GM12891 (cell line): ENCODE data around the gene CENPM.

Experiments used
- PAX5 ChIP-seq: IDR thresholded peaks from 2 replicates; pipeline ENCODE4 v1.6.1; 2011; ENCODE audit warnings: low read length, moderate library complexity, mild to moderate bottlenecking; ENCODE audit not compliant: insufficient read depth, severe bottlenecking
- POLR2A ChIP-seq: IDR thresholded peaks from 2 replicates; pipeline ENCODE4 v1.6.1; 2011; ENCODE audit warnings: low read depth, low read length, control low read depth
- POLR2AphosphoS5 ChIP-seq: IDR thresholded peaks from 2 replicates; pipeline ENCODE4 v1.6.1; 2011; ENCODE audit warnings: low read depth, low read length, control low read depth
- TAF1 ChIP-seq: IDR thresholded peaks from 2 replicates; pipeline ENCODE4 v1.6.1; 2011; ENCODE audit warnings: low read depth, low read length, control low read depth

DNA sequence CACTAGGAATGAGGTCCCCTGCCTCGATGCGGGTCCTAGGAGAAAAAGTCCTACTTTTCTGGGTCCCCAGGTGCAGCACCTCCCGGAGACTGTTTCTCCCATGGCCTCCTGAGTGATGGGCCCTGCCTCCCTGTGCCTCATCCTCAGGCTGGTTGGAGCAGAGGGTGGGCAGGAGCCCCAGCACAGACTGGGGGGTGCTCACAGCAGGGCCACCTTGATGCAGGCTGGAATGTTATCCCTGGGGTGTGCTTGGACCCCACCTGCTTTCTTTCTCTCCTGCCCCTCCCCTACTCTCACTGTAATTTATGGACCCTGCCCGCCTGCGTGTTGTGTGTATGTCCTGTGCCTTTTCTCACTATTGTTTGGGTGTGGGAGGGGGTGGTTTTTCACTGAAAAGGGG lies 40.1 kb downstream of the CENPM start:
- TF ChIP-seq TAF1 = no peak
- TF ChIP-seq POLR2A = no peak
- TF ChIP-seq POLR2AphosphoS5 = no peak
- TF ChIP-seq PAX5 = no peak
